NAMALWA (cell line): ENCODE results near the gene CHDH.

Experiments
- DNase-seq: peaks from one replicate; pipeline ENCODE4 v3.0.0-alpha.2; 2015; ENCODE audit warnings: low spot score

The CHDH gene

GRCh38 chr3:53823026-53823955 is 22.9 kb downstream of the CHDH start:
- DNase-seq = no peak

DNA sequence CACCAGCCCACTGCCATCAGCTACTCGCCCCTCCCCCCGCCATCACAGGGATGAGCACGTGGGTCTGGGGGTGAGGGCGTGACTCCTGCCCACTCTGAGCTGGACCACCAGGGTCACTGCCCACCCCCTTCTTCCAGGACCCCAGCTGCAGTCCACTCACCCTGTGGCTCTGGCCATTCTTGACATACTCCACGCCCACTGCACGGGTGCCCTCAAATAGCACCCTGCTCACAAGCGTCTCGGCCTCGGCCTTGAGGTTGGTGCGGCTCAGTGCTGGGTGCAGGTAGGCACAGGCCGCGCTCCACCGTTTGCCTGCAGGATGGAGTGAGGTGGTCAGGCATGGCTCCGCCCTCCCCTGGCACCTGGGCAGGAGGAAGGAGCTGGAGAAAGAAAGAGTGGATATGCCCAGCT is 23.9 kb downstream of the CHDH start:
- no peak for DNase-seq

GRCh38 chr3:53821631-53822121 is 24.5 kb downstream of the CHDH start:
- peak; percentile 2 for DNase-seq

DNA sequence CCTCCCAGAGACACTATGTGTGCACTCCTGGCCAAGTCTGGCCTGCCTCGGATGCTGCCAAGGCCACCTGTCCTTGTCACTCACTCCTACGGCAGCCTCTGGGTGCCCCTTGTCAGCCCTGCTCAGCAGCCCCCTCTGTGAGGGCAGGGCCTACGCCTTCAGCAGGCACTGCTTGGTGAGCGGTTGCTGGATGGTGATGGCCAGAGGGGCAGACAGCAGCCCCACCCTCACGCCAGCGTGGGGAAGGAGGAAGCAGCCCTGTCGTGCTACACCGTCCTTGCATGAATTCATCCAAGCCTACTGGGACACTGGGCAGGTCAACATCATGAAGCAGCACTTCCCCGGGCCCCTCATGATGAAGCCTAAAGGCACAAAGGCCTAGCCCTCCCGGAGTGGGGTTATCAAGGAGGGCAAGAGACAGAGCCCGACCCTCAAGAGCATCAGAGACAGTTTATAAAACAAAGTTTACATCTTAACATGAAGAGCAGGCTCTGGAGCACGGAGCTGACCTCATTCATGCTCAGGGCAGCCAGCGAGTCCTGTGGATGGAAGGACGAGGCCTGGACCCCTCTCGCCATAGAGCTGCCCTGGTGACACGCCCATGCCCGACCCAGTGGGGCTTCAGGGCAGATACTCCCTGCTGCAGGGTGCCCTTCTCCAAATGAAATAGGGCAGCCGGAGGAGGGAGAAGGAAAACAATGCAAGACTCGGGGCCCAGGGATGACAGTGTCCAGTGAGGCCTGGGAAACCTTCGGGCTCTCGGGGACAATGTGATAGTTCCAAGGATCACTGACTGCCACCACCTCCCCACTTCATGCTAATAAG is 25.3 kb downstream of the CHDH start:
- DNase-seq = no peak

- no peak for DNase-seq
These were observed 26.1 kb downstream of the CHDH start for GRCh38 chr3:53820084-53820483.

- DNase-seq = no peak
These were observed 26.9 kb downstream of the CHDH start for GRCh38 chr3:53819163-53819868.

DNA sequence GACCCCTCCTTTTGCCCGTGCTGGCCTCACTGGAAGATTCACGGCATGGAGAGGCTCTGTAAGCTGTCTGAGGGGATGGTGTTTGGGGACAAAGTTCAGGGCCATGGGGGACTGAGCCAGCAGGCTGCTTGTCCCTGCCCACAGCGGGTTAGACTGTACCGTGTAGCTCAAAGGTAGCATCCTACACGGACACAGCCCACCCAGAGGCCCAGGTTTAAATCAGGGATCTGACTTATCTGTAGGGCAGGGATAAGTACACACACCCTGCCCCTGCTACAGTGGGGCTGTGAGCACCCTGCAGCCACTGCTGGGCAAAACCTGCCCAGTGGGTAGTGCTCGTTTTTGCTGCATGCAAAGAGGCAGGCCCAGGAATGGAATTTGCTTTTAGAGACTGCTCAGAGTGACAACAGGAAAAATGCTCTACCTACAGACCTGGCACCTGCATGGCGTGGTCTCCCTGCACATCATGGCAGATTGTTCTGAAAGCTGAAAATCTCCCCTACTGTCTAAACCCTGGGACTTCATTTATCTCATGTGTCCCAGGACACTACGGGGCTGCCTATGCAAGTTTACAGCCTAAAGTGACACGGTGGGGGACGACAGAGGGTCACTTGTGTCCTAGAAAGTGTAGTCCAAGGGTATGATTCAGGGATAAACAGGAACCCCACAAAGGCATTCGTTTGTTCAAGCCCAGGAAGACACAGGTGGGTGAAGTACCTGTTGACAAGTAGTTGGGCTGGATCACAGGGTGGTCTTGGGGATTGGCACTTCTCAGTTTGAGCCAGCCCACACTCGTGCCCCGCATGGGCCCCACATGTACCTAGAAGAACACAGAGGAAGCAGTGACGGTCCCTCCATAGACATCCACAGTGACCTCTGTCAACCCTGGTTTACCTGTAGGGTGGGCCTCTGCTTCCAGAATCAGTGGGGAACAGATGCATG is 27.7 kb downstream of the CHDH start:
- DNase-seq = no peak

DNA sequence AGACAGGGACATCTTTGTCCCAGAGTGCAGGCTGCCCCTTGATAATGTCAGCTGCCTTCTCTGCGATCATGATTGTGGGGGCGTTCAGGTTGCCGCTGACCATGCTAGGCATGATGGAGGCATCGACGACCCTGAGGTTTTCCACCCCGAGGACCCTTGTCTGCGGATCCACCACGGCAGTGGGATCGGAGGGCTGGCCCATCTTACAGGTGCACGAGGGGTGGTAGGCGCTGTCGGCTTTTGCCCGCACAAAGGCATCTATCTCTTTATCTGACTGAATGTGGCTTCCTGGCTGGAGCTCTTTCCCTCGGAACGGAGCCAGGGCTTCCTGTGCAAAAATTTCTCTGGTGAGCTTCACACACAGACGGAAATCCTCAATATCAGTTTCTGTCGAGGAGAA is 28.4 kb downstream of the CHDH start:
- DNase-seq = no peak

DNA sequence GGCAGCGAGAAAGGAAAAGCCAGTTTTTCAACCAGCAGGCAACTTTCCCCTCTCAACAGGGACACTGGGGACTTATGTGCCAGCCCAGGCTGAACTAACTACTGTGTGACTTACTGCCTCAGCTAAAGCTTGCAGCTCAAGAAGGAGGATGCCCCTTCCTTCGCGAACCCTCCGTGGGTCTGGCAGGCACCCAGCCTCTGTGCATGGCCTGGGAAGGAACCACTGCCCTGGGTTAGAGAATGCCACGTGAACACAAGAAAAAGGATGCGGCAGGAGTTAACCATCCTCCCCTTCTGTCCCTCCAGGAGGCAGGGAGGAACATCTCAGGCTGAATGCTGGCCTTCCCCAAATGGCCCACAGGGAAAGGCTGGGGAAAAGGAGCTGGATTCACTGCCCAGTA is 29.0 kb downstream of the CHDH start:
- no peak for DNase-seq

DNA sequence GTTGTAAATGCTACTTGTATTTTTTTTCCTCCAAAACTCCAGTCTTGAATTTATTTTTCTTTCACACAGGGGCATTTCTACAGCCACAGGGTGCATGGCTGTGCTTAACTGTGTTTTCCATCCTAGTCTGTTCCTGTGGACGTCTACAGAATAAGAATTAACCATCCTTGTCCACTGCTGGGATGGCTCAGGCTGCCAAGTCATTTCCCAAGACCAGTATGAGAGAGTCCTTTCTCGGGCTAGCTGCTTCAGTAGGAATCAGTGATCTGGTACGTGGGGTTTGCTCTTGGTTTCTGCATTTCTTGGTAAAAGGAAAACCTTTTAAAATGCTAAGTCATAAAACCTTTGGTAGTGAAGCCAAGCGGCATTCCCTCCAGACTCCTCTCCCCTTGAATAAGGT is 29.8 kb downstream of the CHDH start:
- DNase-seq = no peak

DNA sequence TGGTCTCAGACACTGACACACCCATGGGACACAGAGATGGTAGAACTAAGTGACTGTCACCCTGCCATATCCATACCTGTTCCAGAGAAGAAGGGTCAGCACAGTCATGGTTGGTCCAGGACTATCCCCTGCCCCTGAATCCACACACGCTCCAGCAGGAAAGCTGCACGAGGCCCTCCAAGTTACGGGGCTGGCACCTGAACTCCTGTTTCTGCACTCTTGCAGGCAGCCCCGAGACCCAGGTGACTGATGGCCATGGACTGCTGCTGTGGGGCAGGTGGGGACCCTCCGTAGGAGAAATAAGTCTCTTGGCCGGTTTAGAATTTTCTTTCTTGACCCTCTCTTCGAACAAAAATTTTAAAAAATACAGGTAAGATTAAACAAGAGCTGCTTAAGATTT is 30.6 kb downstream of the CHDH start:
- no peak for DNase-seq

GRCh38 chr3:53815067-53815466 is 31.2 kb downstream of the CHDH start:
- no peak for DNase-seq

DNA sequence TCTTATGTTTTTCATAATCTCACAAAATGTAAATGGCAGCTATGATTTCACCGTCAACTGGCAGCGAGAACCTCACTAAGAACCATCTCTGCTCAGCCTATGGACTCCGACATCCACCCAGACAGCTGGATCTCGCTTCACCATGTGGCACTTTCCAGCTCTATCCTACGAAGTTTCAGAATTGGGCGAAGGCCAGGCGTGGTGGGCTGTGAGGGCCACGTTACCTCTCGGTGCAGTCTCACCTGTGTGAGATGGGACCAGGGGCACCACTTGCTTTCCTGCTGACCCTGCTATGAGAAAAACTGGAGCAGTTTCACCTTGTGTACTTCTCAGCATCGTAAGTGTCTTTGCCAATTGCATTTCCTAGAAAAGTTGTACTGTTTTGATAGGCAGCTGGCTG is 32.3 kb downstream of the CHDH start:
- no peak for DNase-seq

DNA sequence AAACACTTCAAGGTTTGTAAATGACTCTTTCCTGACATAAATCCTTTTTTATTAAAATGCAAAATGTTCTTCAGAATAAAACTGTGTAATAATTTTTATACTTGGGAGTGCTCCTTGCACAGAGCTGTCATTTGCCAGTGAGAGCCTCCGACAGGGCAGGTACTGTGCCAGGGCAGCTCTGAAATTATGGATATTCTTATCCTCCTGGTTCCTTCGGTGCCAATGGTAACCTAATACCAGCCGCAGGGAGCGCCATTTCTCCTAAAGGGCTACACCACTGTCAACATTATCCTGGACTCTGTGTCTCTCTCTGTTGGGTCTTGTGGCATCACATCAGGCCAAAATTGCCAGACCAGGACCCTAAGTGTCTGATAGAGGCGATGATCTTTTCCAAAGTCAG is 33.0 kb downstream of the CHDH start:
- DNase-seq = no peak

GRCh38 chr3:53812434-53812833 is 33.8 kb downstream of the CHDH start:
- DNase-seq = peak; percentile 6

DNA sequence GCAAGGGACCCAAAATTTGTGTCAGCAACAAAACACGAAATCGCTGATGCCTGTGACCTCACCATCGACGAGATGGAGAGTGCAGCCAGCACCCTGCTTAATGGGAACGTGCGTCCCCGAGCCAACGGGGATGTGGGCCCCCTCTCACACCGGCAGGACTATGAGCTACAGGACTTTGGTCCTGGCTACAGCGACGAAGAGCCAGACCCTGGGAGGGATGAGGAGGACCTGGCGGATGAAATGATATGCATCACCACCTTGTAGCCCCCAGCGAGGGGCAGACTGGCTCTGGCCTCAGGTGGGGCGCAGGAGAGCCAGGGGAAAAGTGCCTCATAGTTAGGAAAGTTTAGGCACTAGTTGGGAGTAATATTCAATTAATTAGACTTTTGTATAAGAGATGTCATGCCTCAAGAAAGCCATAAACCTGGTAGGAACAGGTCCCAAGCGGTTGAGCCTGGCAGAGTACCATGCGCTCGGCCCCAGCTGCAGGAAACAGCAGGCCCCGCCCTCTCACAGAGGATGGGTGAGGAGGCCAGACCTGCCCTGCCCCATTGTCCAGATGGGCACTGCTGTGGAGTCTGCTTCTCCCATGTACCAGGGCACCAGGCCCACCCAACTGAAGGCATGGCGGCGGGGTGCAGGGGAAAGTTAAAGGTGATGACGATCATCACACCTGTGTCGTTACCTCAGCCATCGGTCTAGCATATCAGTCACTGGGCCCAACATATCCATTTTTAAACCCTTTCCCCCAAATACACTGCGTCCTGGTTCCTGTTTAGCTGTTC is 34.9 kb downstream of the CHDH start:
- DNase-seq = no peak

GRCh38 chr3:53809764-53810400 is 36.3 kb downstream of the CHDH start:
- no peak for DNase-seq

DNA sequence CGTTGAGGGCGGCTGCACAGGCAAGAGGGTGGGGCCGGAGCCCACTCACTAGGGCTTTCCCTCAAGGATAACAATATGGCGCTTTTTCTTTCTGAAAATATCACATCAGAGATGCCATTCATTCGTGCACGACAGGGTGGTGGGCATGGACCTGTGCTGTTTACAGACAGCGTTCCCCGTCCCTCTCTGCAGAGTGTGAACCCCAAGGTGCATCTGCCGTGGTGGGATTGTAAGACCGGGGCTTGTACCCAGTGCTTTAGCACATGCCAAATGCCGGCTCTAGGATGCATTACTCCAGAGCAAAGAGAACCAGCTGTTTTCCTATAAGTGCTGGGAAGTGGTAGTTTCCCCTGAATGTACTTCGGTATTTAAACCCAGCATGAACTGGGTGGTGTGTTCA is 37.0 kb downstream of the CHDH start:
- DNase-seq = no peak

DNA sequence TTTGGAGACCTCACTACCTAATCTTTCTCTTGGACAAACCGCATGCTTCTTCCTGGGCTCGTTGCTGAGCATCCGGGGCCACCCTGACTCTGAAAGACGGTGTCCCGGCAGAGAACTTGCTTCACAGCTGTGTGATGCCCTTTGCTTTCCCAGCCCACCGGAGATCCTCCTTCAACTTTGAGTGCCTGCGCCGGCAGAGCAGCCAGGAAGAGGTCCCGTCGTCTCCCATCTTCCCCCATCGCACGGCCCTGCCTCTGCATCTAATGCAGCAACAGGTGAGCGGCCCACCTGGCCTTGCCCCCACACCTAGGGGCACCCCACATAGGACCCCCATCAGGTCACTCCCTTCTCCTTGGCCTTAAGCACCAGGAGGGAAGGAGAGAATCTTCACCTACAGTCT is 37.7 kb downstream of the CHDH start:
- no peak for DNase-seq
